GM18519 (cell line): ENCODE data around the gene SMTNL1.

ENCODE experiments used
- ATAC-seq: cut with Tn5 transposase; IDR thresholded peaks from one replicate; pipeline ENCODE4 v1.9.1; 2021; ENCODE audit warnings: mild to moderate bottlenecking, moderate library complexity; ENCODE audit not compliant: unreplicated experiment, low FRiP score

SMTNL1 gene

DNA sequence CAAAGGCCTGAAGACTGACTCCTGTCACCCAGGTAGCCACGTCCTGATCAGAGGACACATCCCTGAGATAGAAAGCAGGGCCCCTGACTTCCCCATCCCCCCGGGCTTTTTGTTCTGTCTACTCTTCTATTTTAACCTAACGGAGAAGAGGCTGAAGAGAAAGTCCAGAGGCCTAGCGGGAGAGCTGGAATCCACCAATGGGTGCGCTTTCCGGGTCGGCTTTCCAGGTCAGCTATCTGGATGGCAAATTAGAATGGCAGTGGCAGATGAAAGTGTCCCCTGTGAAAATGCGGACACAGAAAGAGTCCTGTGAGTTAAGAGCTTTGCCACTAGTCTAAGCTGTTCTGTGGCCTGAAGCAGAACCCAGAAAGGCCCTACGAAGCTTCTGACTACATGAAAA, 46.9 kb downstream of the SMTNL1 start:
- ATAC-seq, result no peak

DNA sequence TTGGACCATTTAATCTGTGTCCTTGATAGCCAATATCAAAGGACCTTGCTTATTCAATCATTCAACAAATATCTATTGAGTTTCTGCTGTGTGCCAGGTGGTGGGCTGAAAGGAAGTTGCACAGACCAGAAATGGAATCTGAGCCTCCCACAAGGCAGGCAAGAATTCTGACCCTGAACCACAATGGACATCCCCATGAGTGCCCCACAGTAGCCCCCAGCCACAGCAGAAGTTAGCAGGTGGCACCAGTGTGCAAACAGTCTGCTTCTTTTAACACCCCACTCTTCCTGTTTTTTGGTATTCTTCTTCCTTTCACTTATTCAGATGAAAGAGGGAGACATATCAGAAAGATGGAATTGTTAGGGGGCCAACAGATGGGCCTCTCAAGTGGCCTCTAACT, 47.9 kb downstream of the SMTNL1 start:
- ATAC-seq, result no peak

DNA sequence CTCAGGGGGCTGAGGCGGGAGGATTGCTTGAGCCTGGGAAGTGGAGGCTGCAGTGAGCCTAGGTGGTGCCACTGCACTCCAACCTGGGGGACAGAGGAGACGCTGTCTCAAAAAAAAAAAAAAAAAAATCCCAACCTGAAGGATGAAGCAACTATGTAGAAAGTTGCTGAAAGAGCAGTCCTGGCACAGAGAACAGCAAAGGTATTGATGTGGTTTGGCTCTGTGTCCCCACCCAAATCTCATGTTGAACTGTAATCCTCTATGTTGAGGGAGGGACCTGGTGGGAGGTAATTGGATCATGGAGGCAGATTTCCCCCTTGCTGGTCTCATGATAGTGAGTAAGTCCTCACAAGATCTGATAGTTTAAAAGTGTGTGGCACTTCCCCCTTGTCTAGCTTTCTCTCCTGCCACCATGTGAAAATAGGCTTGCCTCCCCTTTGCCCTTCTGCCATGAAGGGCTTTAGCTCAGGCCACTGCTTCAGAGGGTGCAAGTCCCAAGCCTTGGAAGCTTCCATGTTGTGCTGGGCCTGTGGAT, 49.4 kb downstream of the SMTNL1 start:
- ATAC-seq, result no peak

DNA sequence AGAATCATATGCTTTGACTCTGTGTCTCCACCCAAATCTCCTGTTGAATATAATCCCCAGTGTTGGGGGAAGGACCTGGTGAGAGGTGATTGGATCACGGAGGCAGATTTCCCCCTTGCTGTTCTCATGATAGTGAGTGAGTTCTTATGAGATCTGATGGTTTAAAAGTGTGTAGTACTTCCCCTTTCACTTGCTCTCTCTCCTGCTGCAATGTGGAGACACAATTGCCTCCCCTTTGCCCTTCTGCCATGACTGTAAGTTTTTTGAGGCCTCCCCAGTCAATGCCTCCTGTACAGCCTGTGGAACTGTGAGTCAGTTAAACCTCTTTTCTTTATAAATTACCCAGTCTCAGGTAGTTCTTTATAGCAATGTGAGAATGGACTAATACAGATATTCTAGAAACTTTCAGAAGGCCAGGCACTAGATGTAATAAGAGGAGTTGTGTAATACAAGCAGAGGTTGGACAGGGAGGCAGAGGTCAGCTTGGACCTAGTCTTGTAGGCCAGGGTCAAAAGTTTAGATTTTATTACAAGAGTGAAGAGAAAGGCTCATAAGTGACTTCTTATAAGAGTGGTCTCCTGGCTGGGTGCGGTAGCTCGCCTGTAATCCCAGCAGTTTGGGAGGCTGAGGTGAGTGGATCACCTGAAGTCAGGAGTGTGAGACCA, 50.8 kb downstream of the SMTNL1 start:
- ATAC-seq, result no peak

DNA sequence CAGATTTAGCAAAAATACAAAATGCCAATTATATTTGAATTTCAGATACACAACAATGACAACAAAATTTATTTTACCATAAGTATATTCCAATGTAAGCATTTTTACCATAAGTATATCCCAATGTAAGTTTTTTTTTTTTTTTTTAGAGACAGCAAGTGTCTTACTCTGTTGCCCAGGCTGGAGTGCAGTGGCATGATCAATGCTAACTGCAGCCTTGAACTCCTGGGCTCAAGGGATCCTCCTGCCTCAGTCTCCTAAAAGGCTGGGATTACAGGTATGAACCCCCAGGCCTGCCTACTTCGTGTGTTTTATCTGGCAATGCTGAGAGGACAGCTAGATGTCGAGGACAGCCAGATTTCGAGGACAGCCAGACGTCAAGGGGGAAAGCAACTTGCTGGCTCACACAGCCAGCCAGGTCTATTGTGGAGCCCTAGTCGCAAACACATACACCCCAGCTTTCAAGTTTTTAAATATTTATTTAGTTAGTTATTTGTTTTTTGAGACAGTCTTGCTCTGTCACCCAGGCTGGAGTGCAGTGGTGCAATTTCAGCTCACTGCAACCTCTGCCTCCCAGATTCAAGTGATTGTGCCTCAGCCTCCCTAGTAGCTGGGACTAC, 59.0 kb downstream of the SMTNL1 start:
- no peak for ATAC-seq

DNA sequence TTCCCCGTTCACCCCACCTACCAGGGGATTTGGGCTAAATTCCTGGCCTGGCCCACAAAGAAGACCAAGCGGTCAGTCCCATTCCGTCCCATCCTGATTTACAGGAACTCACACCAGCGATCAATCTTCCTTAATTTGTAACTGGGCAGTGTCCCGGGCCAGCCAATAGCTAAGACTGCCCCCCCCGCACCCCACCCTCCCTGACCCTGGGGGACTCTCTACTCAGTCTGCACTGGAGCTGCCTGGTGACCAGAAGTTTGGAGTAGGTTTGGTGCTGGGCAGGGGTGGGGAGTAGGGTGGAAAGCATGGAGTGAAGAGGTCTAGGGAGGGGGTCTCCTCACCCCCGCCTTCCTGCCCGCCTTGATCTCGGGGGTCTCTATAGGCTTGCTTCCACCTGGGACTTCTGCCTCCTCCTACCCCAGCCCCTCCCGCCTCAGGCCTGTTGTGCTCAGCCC, 60.1 kb downstream of the SMTNL1 start, which contains the start of gene SERPING1:
Gene SERPING1, plus strand, starts transcription at position 225 of the 455 bp plus-strand sequence. CDS start 586 bp downstream, outside the sequence.
- ATAC-seq, result no peak

DNA sequence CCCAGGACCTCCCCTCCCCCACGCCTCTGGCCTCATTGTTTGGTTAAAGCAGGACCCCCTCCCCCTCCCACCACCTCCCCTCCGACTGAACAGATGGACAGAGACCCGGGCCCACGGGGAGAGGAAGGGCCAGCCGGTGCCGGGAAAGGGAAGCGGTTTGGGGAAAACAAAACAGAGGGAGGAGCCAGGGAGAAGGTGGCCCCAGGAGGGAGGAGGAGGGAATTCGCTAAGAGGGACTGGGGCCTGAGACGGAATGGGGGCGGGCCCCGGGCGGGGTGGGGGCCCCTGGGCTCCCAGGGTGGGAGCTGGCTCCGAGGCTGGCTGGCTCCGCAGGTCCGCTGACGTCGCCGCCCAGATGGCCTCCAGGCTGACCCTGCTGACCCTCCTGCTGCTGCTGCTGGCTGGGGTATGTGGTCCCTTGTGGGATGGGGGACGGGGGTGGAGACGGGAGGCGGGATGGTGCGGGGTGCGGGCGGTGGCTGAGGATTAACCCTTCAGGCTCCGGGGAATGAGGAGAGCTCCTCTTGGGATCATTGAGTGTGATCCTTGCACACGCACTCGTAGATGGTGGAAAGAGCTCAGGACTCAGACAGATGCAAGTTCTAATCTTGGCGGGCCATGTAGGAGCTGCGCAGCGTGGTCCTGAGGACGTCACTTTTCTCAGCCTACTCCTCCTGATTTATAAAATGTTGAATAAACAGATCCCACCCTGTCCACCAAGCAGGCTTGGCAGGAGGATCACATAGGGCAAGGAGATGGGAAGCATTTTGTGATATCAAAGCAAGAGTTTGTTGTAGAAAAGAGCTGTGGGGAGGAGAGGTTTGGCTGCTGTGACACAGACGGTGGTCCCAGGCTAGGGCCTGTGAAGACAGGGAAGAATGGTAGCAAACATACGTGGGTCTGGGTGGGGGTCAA, 60.8 kb downstream of the SMTNL1 start:
- ATAC-seq, result no peak

DNA sequence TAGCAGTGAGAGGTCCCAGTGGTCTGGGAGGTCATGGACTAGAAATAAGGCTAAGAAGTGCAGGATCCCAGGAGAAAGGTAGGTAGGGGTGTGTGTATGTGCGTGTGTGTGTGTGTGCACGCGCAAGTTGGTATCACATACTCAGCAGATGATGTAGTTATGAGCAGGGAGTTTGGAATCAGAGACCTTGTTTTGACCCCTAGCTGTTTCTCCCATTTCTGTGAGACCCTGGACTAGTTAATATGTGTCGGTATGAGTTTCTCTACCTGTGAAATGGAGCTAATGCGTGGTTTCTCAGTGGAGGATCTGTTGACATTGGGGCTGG, 61.4 kb downstream of the SMTNL1 start:
- no peak for ATAC-seq

DNA sequence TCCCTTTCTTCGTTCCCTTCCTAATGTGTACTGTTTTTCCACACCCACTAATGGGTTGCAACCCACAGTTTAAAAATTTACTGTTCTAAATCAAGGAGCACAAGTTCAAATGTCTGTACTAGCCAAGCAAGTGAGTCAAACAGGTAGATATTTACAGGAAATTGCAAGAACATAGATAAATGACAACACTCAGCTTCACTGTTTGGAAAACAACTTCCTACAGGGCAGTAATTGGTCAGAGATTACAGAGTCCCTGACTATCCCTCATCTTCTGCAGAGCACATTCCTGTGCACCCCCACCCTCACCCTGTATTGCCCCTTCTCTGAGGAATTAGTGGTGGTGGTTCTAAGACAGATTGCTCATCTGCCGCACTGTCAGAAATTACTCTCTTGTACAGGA, 62.0 kb downstream of the SMTNL1 start:
- no peak for ATAC-seq
